OCI-LY7 (cell line): ENCODE results near the gene LPIN1. TPM values are rescaled to one million over a fixed set of nuclear protein-coding genes. Genes with fewer than 3 reads are reported as not detected.

ENCODE experiments used
- BruUV-seq: library from RNA; stranded (reverse); fragments of 400-500 nt; replicated peaks from 2 replicates; lab custom pipeline; 2021; lab: Mats Ljungman, UMichigan
- CTCF ChIA-PET: fragments of 300-600 bp; sonication (Branson Sonifier 250); formaldehyde crosslinking; loops from one replicate; lab custom pipeline; 2022; ENCODE audit warnings: antibody characterized with exemption; ENCODE audit not compliant: unreplicated experiment; lab: Charles Lee
- POLR2A ChIA-PET: fragments of 300-600 bp; sonication (Branson Sonifier 250); formaldehyde crosslinking; loops from one replicate; lab custom pipeline; 2022; ENCODE audit warnings: antibody characterized with exemption; lab: Charles Lee
- DNase-seq: peaks from one replicate; pipeline ENCODE4 v3.0.0-alpha.2; 2015; ENCODE audit warnings: low spot score
- H2AFZ ChIP-seq: fragments of 200-600 bp; sonication (generic), shearing (Covaris generic); 2 replicates; pipeline ENCODE4 v1.6.1; 2014; ENCODE audit warnings: mild to moderate bottlenecking, antibody characterized with exemption, low read length, moderate library complexity
- H3K27ac ChIP-seq: fragments of 200-600 bp; sonication (generic); 2 replicates; pipeline ENCODE4 v1.5.1; 2014; ENCODE audit warnings: mixed run types, low read depth, mild to moderate bottlenecking, moderate library complexity, low read length, inconsistent platforms; ENCODE audit not compliant: poor library complexity, severe bottlenecking
- H3K36me3 ChIP-seq: fragments of 200-600 bp; sonication (generic); 2 replicates; pipeline ENCODE4 v1.6.1; 2014; ENCODE audit warnings: mild to moderate bottlenecking, antibody characterized with exemption, low read length, moderate library complexity, mixed read lengths; ENCODE audit not compliant: insufficient read depth
- H3K4me1 ChIP-seq: fragments of 200-600 bp; sonication (generic); 2 replicates; pipeline ENCODE4 v1.5.1; 2014; ENCODE audit warnings: mild to moderate bottlenecking, low read length; ENCODE audit not compliant: insufficient read depth, poor library complexity, severe bottlenecking
- H3K4me2 ChIP-seq: fragments of 200-600 bp; sonication (generic); 2 replicates; pipeline ENCODE4 v1.6.1; 2014; ENCODE audit warnings: mild to moderate bottlenecking, low read length
- H3K4me3 ChIP-seq: fragments of 200-600 bp; sonication (generic); 2 replicates; pipeline ENCODE4 v1.5.1; 2014; ENCODE audit warnings: mild to moderate bottlenecking, low read depth, low read length; ENCODE audit not compliant: poor library complexity, severe bottlenecking
- H3K79me2 ChIP-seq: fragments of 200-600 bp; sonication (generic); 2 replicates; pipeline ENCODE4 v1.6.1; 2016; ENCODE audit warnings: low read depth, mild to moderate bottlenecking, low read length, moderate library complexity, mixed read lengths; ENCODE audit not compliant: insufficient read depth
- H3K9me2 ChIP-seq: fragments of 200-600 bp; sonication (generic); 2 replicates; pipeline ENCODE4 v1.6.1; 2016; ENCODE audit warnings: mild to moderate bottlenecking, low read length, mixed read lengths; ENCODE audit not compliant: insufficient read depth
- H3K9me3 ChIP-seq: fragments of 200-600 bp; sonication (generic); 2 replicates; pipeline ENCODE4 v1.6.1; 2014; ENCODE audit warnings: mild to moderate bottlenecking, mixed run types, low read length, mixed read lengths
- H4K20me1 ChIP-seq: fragments of 200-600 bp; sonication (generic); 2 replicates; pipeline ENCODE4 v1.6.1; 2014; ENCODE audit warnings: mild to moderate bottlenecking, antibody characterized with exemption, low read length, moderate library complexity, mixed read lengths; ENCODE audit not compliant: insufficient read depth
- CTCF ChIP-seq: fragments of 200-600 bp; sonication (generic); conservative IDR thresholded peaks from 2 replicates; pipeline ENCODE4 v1.5.1; 2014; ENCODE audit warnings: mild to moderate bottlenecking, antibody characterized with exemption, low read length, moderate library complexity, mixed read lengths
- EZH2phosphoT487 ChIP-seq: fragments of 200-600 bp; sonication (generic); IDR thresholded peaks from 2 replicates; pipeline ENCODE4 v1.6.1; 2018; ENCODE audit warnings: low read depth, borderline replicate concordance, mild to moderate bottlenecking, mixed run types, antibody characterized with exemption, low read length, moderate library complexity, mixed read lengths
- intact Hi-C: fragments of 100-400 bp; cut with micrococcal nuclease; formaldehyde crosslinking; loops from one replicate; pipeline ENCODE4 v1.10.0; 2022; ENCODE audit not compliant: unreplicated experiment
- total RNA-seq, 2 experiments: library from RNA; depleted of rRNA in 1 of 2; stranded (reverse); fragments of >200 nt in 1 of 2; shearing (Covaris generic) in 1 of 2; gene quantifications; 2 replicates each; pipeline ENCODE4 v1.2.3, GENCODE V29; 2014 to 2022

Gene LPIN1
- total RNA-seq, 2 experiments from 2014 or later, result 56.9 to 70.2 TPM

GRCh38 chr2:11787991-11788390, 41.6 kb downstream of the LPIN1 start:
- Histone ChIP-seq H3K9me2 (no peaks in the 10 kb centered on the region), H3K9me3 (0 out of 2 replicates have a peak, but pooled peaks cover 7% of the 10 kb centered on the region), H3K27ac (no peak overlapping the region), H4K20me1 (no peaks in the 10 kb centered on the region), H3K4me2 (no peak overlapping the region), H3K4me1 (no peaks in the 10 kb centered on the region), H3K79me2 (no peaks in the 10 kb centered on the region), H3K4me3 (no peak overlapping the region), H2AFZ (no peak overlapping the region), H3K36me3 (peaks cover 93% of the 10 kb centered on the region)
- no TSS peak for BruUV-seq
- ChIA-PET POLR2A (interaction anchor here (0.7 kb wide), 1 partner anchor 353 kb away, joined by 3 read pairs; no protein-coding TSS in a partner anchor), CTCF (no interaction called here)
- TF ChIP-seq CTCF, result no peak
- DNase-seq, result no peak
- intact Hi-C loops, result no loop called here

- Histone ChIP-seq H3K9me2 (no peaks in the 10 kb centered on the region), H2AFZ (no peak overlapping the region), H3K9me3 (0 out of 2 replicates have a peak, but pooled peaks cover 7% of the 10 kb centered on the region), H4K20me1 (no peaks in the 10 kb centered on the region), H3K36me3 (peaks cover 93% of the 10 kb centered on the region), H3K4me2 (no peak overlapping the region), H3K4me3 (no peak overlapping the region), H3K79me2 (no peaks in the 10 kb centered on the region), H3K27ac (no peak overlapping the region), H3K4me1 (no peaks in the 10 kb centered on the region)
- intact Hi-C loops, result no loop called here
- DNase-seq, result no peak
- TF ChIP-seq CTCF (no peak), EZH2phosphoT487 (no peak)
- CTCF ChIA-PET, result no interaction called here
- POLR2A ChIA-PET, result interaction anchor here (0.7 kb wide), 1 partner anchor 353 kb away, joined by 3 read pairs; no protein-coding TSS in a partner anchor
- BruUV-seq, result no TSS peak
These were observed 42.2 kb downstream of the LPIN1 start for GRCh38 chr2:11788461-11789124.

GRCh38 chr2:11789243-11789642, 42.8 kb downstream of the LPIN1 start:
- Histone ChIP-seq H3K36me3 (peaks cover 93% of the 10 kb centered on the region), H3K9me3 (0 out of 2 replicates have a peak, but pooled peaks cover 7% of the 10 kb centered on the region), H2AFZ (no peak overlapping the region), H3K4me1 (no peaks in the 10 kb centered on the region), H3K4me3 (no peak overlapping the region), H4K20me1 (no peaks in the 10 kb centered on the region), H3K79me2 (no peaks in the 10 kb centered on the region), H3K27ac (no peak overlapping the region), H3K9me2 (no peaks in the 10 kb centered on the region), H3K4me2 (no peak overlapping the region)
- BruUV-seq, result no TSS peak
- POLR2A ChIA-PET, result no interaction called here
- no peak for DNase-seq
- intact Hi-C loops, result no loop called here
- TF ChIP-seq CTCF (no peak), EZH2phosphoT487 (no peak)
- CTCF ChIA-PET, result no interaction called here
